Thyroid gland (tissue), 4 donors: ENCODE data around the gene COL18A1. TPM values are rescaled to one million over a fixed set of nuclear protein-coding genes. Genes with fewer than 3 reads are reported as not detected.

Source experiments
- DNase-seq, 2 donors: peaks; one replicate each; pipeline ENCODE4 v3.0.0-alpha.2; 2019
- H3K27ac ChIP-seq, 3 donors: fragments of 200-600 bp; sonication (generic); 1 replicate in 2 of 3; 2 replicates in 1 of 3; pipeline ENCODE4 v1.5.1; 2016 to 2019; ENCODE audit warnings: mild to moderate bottlenecking in 1 of 3, moderate library complexity in 1 of 3
- H3K27me3 ChIP-seq: fragments of 200-600 bp; sonication (generic); one replicate; pipeline ENCODE4 v1.5.1; 2019
- H3K36me3 ChIP-seq, 2 donors: fragments of 200-600 bp; sonication (generic); one replicate each; pipeline ENCODE4 v1.5.1; 2016 to 2019
- H3K4me1 ChIP-seq, 2 donors: fragments of 200-600 bp; sonication (generic); one replicate each; pipeline ENCODE4 v1.5.1; 2017 to 2019
- H3K4me3 ChIP-seq, 3 donors: fragments of 200-600 bp; sonication (generic); replicated peaks in 1 of 3; 1 replicate in 2 of 3; 2 replicates in 1 of 3; pipeline ENCODE4 v1.5.1; 2016; ENCODE audit warnings: mild to moderate bottlenecking in 1 of 3
- H3K9me3 ChIP-seq: fragments of 200-600 bp; sonication (generic); one replicate; pipeline ENCODE4 v1.5.1; 2017
- CTCF ChIP-seq, 6 experiments: fragments of 200-600 bp in 3 of 6; fragments of 450-650 bp in 3 of 6; sonication (generic) in 3 of 6; IDR thresholded peaks; one replicate each; pipeline ENCODE4 v1.5.1; 2016 to 2019; ENCODE audit warnings: antibody characterized with exemption in 6 of 6, mild to moderate bottlenecking in 2 of 6, inconsistent platforms in 1 of 6, moderate library complexity in 1 of 6
- POLR2A ChIP-seq, 2 donors: fragments of 450-650 bp; IDR thresholded peaks; one replicate each; pipeline ENCODE4 v1.6.1; 2017; ENCODE audit warnings: antibody characterized with exemption in 2 of 2, mild to moderate bottlenecking in 2 of 2, moderate library complexity in 1 of 2
- whole genome bisulfite sequencing, 2 donors: methylation state at CpG; one replicate each; pipeline ENCODE4 v1.1.5; 2017; 5-methylcytosine and 5-hydroxymethylcytosine counted together
- intact Hi-C: fragments of 100-400 bp; cut with DNase I; formaldehyde crosslinking; loops from one replicate; pipeline ENCODE4 v1.15.1; 2023
- total RNA-seq, 4 donors: library from RNA; depleted of rRNA; stranded (reverse); fragments of >200 nt; gene quantifications; one replicate each; pipeline ENCODE4 v1.2.3, GENCODE V29; 2016

Gene COL18A1
- total RNA-seq, 4 donors from 2014 or later: 105 to 264 (median 238) TPM

DNA sequence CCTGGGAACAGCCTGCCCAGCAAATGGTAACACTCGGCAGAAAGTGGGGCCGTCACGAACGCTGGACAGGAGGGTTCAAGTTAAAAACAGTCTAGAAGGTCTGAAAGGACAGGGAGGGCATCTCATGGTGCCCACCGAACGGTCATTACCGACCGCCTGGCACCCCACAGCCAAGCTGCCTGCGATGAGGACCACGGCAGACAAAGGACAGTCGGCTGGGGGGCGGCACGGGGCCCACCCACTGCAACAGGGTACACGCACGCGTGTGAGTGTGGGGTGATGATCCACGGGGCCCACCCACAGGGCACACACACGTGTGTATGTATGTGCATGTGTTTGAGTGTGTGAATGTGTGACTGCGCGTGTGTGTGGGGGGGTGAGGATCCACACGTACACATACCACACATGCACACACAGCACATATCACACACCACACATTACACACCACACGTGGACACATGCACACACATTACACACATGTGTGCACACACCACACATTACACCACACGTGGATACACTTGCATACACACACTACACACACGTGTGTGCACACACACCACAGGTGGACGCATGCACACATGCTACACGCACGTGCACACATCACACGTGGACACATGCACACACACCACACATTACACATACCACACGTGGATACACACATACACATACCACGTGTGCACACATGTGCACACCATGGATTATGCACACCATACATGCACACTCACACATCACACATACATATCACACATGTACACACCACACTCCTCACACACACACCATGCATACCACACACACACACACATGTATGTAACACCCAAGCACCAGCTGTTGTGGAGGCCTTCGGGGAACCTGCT, 74.1 kb downstream of the COL18A1 start:
- H3K27me3 ChIP-seq: no peaks in the 10 kb centered on the region
- 88 to 97% methylated on average over 31 of the region's 31 CpGs for WGBS, 2 donors
- H3K27ac ChIP-seq: no peak overlapping the region
- DNase-seq: no peak
- TF ChIP-seq POLR2A (IDR thresholded peaks at IDR 0.05): no peak
- no peak for TF ChIP-seq CTCF (IDR thresholded peaks at IDR 0.05)
- no peak overlapping the region for H3K4me3 ChIP-seq
- H3K9me3 ChIP-seq: no peaks in the 10 kb centered on the region
- intact Hi-C loops: no loop called here
- peaks cover 12 to 40% of the 10 kb centered on the region in 2 donors for H3K36me3 ChIP-seq
- H3K4me1 ChIP-seq: no peaks in the 10 kb centered on the region

- DNase-seq: no peak
- Histone ChIP-seq H3K4me3 (no peak overlapping the region), H3K36me3 (peaks cover 12 to 34% of the 10 kb centered on the region in 2 donors), H3K27me3 (no peaks in the 10 kb centered on the region), H3K9me3 (no peaks in the 10 kb centered on the region), H3K27ac (no peak overlapping the region), H3K4me1 (no peaks in the 10 kb centered on the region)
- intact Hi-C loops: no loop called here
- WGBS, 2 donors: 90 to 99% methylated on average over 26 to 27 of the region's 37 CpGs
- no peak for TF ChIP-seq CTCF (IDR thresholded peaks at IDR 0.05)
Observed at GRCh38 chr21:45479691-45480675, 75.0 kb downstream of the COL18A1 start.

DNA sequence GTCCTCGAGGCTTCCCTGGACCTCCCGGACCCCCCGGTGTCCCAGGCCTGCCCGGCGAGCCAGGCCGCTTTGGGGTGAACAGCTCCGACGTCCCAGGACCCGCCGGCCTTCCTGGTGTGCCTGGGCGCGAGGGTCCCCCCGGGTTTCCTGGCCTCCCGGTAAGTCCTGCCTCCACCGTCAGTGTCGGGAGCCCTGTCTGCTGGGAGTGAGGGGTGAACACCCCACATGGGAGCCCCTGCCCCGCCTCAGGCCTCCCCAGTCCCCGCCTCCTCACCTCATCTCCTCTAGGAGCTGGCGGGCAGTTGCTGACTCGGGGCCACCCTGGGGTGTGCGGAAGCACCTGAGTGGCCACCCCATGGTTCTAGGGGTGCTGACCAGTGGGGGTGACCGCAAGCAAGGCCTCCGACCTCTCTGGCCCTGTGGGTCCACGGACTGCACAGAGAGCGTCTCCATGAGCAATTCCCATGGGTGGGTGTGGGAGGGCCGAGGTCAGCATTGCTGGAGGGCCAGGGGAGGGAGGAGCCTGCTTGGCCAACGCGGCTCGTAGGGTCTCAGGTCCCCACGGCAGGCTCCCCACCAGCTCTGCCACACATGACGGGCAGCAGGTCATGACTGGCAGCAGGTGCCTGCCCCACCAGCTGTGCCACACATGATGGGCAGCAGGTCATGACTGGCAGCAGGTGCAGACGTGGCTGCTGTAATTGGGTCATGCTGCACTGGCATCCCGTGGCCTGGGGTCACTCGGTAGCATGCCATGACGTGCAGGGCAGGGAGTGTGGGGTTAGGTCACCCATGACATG, 75.9 kb downstream of the COL18A1 start:
- H3K27ac ChIP-seq: no peak overlapping the region
- no peaks in the 10 kb centered on the region for H3K4me1 ChIP-seq
- H3K4me3 ChIP-seq: no peak overlapping the region
- no peak for TF ChIP-seq CTCF (IDR thresholded peaks at IDR 0.05)
- H3K27me3 ChIP-seq: no peaks in the 10 kb centered on the region
- H3K9me3 ChIP-seq: no peaks in the 10 kb centered on the region
- peaks cover 12 to 25% of the 10 kb centered on the region in 2 donors for H3K36me3 ChIP-seq
- 92 to 96% methylated on average over 18 to 26 of the region's 35 CpGs for WGBS, 2 donors
- no peak for DNase-seq
- intact Hi-C loops: no loop called here

- Histone ChIP-seq H3K4me3 (no peak overlapping the region), H3K27me3 (no peaks in the 10 kb centered on the region), H3K4me1 (no peaks in the 10 kb centered on the region), H3K9me3 (no peaks in the 10 kb centered on the region), H3K36me3 (peaks cover 12 to 21% of the 10 kb centered on the region in 2 donors), H3K27ac (no peak overlapping the region)
- intact Hi-C loops: no loop called here
- DNase-seq: no peak
- TF ChIP-seq POLR2A (IDR thresholded peaks at IDR 0.05) (no peak), CTCF (IDR thresholded peaks at IDR 0.05) (no peak)
- 96 to 98% methylated on average over 16 of the region's 16 CpGs for WGBS, 2 donors
Observed at GRCh38 chr21:45481566-45481965, 76.6 kb downstream of the COL18A1 start.
